GM23338 (cell line): ENCODE data around the gene RASIP1. TPM values are rescaled to one million over a fixed set of nuclear protein-coding genes. Genes with fewer than 3 reads are reported as not detected.

Experiments used
- ATAC-seq: fragments of 200-7000 bp; cut with Tn5 transposase; 3 replicates; pipeline ENCODE4 v1.9.1; 2020
- DNase-seq: peaks from one replicate; pipeline ENCODE4 v3.0.0-alpha.2; 2015; ENCODE audit warnings: low spot score
- H2AFZ ChIP-seq: fragments of 200-600 bp; sonication (generic); 2 replicates; pipeline ENCODE4 v1.8.0; 2016; ENCODE audit warnings: antibody characterized with exemption, mild to moderate bottlenecking, moderate library complexity
- H3F3A ChIP-seq: fragments of 200-600 bp; sonication (generic); replicated peaks from 2 replicates; pipeline ENCODE4 v1.8.0; 2017; ENCODE audit warnings: antibody characterized with exemption, mixed run types, low read depth
- H3K27ac ChIP-seq: fragments of 200-600 bp; sonication (generic); 2 replicates; pipeline ENCODE4 v1.6.1; 2016; ENCODE audit warnings: low read depth
- H3K27me3 ChIP-seq: fragments of 200-600 bp; sonication (generic); 2 replicates; pipeline ENCODE4 v1.8.0; 2016; ENCODE audit warnings: mild to moderate bottlenecking, mixed run types, moderate library complexity; ENCODE audit not compliant: insufficient read depth
- H3K36me3 ChIP-seq: fragments of 200-600 bp; sonication (generic); 2 replicates; pipeline ENCODE4 v1.8.0; 2016; ENCODE audit warnings: mild to moderate bottlenecking; ENCODE audit not compliant: insufficient read depth
- H3K4me1 ChIP-seq: fragments of 200-600 bp; sonication (generic); 2 replicates; pipeline ENCODE4 v1.8.0; 2016; ENCODE audit warnings: mild to moderate bottlenecking, moderate library complexity; ENCODE audit not compliant: insufficient read depth
- H3K4me2 ChIP-seq: fragments of 200-600 bp; sonication (generic); 2 replicates; pipeline ENCODE4 v1.7.1; 2017; ENCODE audit warnings: mixed run types
- H3K4me3 ChIP-seq: fragments of 200-600 bp; sonication (generic); 2 replicates; pipeline ENCODE4 v1.6.1; 2016; ENCODE audit warnings: mixed run types
- H3K79me2 ChIP-seq: fragments of 200-600 bp; sonication (generic); replicated peaks from 2 replicates; pipeline ENCODE4 v1.8.0; 2017; ENCODE audit warnings: mild to moderate bottlenecking; ENCODE audit not compliant: insufficient read depth
- H3K9me2 ChIP-seq: fragments of 200-600 bp; sonication (generic); 2 replicates; pipeline ENCODE4 v1.8.0; 2017; ENCODE audit not compliant: insufficient read depth
- H4K20me1 ChIP-seq: fragments of 200-600 bp; sonication (generic); replicated peaks from 2 replicates; pipeline ENCODE4 v1.8.0; 2017; ENCODE audit warnings: mild to moderate bottlenecking; ENCODE audit not compliant: insufficient read depth
- H3K27ac Mint-ChIP-seq: 2 replicates; pipeline ENCODE4 v1.8.0; 2020; ENCODE audit warnings: inconsistent platforms, mild to moderate bottlenecking, moderate library complexity, mixed read lengths
- H3K27me3 Mint-ChIP-seq: 3 replicates; pipeline ENCODE4 v1.8.0; 2022; ENCODE audit warnings: low read depth, mild to moderate bottlenecking, moderate library complexity, mixed read lengths, inconsistent platforms; ENCODE audit not compliant: insufficient read depth, poor library complexity
- H3K36me3 Mint-ChIP-seq: 3 replicates; pipeline ENCODE4 v1.8.0; 2021; ENCODE audit warnings: low read depth, mild to moderate bottlenecking, inconsistent platforms, moderate library complexity, mixed read lengths
- H3K4me1 Mint-ChIP-seq: 3 replicates; pipeline ENCODE4 v1.8.0; 2020; ENCODE audit warnings: mild to moderate bottlenecking, inconsistent platforms, mixed read lengths
- H3K4me3 Mint-ChIP-seq: 3 replicates; pipeline ENCODE4 v1.8.0; 2021; ENCODE audit warnings: moderate library complexity, mild to moderate bottlenecking, inconsistent platforms, mixed read lengths
- H3K9me3 Mint-ChIP-seq: 3 replicates; pipeline ENCODE4 v1.8.0; 2020; ENCODE audit warnings: moderate library complexity, mild to moderate bottlenecking, inconsistent platforms, mixed read lengths
- CREB1 ChIP-seq: fragments of 250-450 bp; sonication (Bioruptor Pico); IDR thresholded peaks from 2 replicates; pipeline ENCODE4 v1.5.0; 2020; ENCODE audit warnings: low read depth, mild to moderate bottlenecking, moderate library complexity
- POLR2AphosphoS5 ChIP-seq: IDR thresholded peaks from 2 replicates; pipeline ENCODE4 v1.6.1; 2016; ENCODE audit warnings: antibody characterized with exemption, low read depth
- STAT1 ChIP-seq: IDR thresholded peaks from one replicate; pipeline ENCODE4 v1.6.1; 2016; ENCODE audit warnings: antibody characterized with exemption; ENCODE audit not compliant: unreplicated experiment
- ZNF114 ChIP-seq: fragments of 250-450 bp; sonication (Bioruptor Pico); IDR thresholded peaks from 2 replicates; pipeline ENCODE4 v1.5.0; 2020; ENCODE audit warnings: mild to moderate bottlenecking, moderate library complexity
- polyA plus RNA-seq: library from polyadenylated mRNA; unstranded; fragments of >200 nt; fragmentation: Nextera tagmentation; extraction: Ambion mirVana; gene quantifications from 2 replicates; pipeline ENCODE4 v1.2.1, GENCODE V29; 2016
- total RNA-seq: library from RNA; depleted of rRNA; stranded (reverse); fragments of >200 nt; shearing (Covaris generic); gene quantifications from 2 replicates; pipeline ENCODE4 v1.2.3, GENCODE V29; 2014
- TF ChIP-seq, protein P1 (sequence below): fragments of 250-450 bp; sonication (Bioruptor Pico); IDR thresholded peaks from 2 replicates; pipeline ENCODE4 v1.5.0; 2020; ENCODE audit warnings: mild to moderate bottlenecking, moderate library complexity
- TF ChIP-seq, protein P2 (sequence below): IDR thresholded peaks from 2 replicates; pipeline ENCODE4 v1.6.1; 2016; ENCODE audit warnings: antibody characterized with exemption

The RASIP1 gene
- total and polyA plus RNA-seq, 2 experiments from 2014 or later = 9.2 to 14.8 TPM

DNA sequence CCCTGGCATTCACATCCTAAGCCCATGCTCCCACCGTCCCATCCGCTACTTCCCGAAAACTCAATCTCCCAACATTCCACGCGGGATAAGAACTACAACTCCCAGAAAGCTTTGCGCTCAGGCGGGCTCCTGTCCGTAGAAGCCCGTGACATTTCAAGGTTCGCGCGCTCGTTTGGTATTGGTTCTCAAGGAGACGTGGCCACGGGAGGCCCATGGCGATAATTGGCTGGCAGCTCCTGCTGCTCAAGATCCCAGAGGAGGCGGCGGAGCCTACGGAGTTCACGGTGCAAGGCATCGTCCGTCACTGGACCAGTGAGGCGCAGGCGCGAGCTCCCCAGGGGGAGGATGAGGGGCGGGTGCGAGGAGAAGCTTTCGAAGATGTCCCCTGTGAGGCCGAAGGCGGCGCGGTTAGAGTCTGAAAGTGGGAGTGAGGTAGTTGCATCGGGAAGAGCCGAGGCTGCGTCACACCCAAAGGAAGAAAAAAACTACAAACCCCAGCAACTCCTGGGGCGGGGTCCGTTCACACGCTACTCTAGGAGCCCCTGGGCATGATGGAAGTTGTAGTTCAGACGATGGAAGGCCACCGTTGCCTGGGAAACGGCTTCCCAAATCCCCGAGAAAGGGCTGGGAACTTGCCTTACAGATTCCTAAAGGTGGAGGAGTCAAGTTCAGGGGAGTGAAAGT lies 19.7 kb downstream of the RASIP1 start:
- Histone ChIP-seq H3K27ac (no peak overlapping the region), H2AFZ (no peak overlapping the region), H3K9me2 (no peaks in the 10 kb centered on the region), H3K36me3 (no peaks in the 10 kb centered on the region), H3K27me3 (no peaks in the 10 kb centered on the region), H3F3A (peaks cover 4% of the 10 kb centered on the region; the same call in 1 of the 2 replicates), H3K79me2 (no peaks in the 10 kb centered on the region), H3K4me3 (peak overlapping the region; percentile 58), H3K4me1 (peaks cover 29% of the 10 kb centered on the region), H4K20me1 (no peaks in the 10 kb centered on the region), H3K4me2 (peak overlapping the region; percentile 70)
- peak; percentile 82 for ATAC-seq
- H3K4me3 Mint-ChIP-seq = peak overlapping the region; percentile 99
- H3K4me1 Mint-ChIP-seq = peaks cover 36% of the 10 kb centered on the region
- peak overlapping the region; percentile 99 for H3K27ac Mint-ChIP-seq
- peak; percentile 100 for DNase-seq
- H3K36me3 Mint-ChIP-seq = no peaks in the 10 kb centered on the region; the same call in 2 of the 3 replicates
- peaks cover 19% of the 10 kb centered on the region for H3K27me3 Mint-ChIP-seq
- peak; percentile 50; the same call in 1 of the 2 replicates for TF ChIP-seq POLR2AphosphoS5
- peak; percentile 72 for TF ChIP-seq CREB1 (CRISPR knock-in tag)
- TF ChIP-seq, protein P1, sequence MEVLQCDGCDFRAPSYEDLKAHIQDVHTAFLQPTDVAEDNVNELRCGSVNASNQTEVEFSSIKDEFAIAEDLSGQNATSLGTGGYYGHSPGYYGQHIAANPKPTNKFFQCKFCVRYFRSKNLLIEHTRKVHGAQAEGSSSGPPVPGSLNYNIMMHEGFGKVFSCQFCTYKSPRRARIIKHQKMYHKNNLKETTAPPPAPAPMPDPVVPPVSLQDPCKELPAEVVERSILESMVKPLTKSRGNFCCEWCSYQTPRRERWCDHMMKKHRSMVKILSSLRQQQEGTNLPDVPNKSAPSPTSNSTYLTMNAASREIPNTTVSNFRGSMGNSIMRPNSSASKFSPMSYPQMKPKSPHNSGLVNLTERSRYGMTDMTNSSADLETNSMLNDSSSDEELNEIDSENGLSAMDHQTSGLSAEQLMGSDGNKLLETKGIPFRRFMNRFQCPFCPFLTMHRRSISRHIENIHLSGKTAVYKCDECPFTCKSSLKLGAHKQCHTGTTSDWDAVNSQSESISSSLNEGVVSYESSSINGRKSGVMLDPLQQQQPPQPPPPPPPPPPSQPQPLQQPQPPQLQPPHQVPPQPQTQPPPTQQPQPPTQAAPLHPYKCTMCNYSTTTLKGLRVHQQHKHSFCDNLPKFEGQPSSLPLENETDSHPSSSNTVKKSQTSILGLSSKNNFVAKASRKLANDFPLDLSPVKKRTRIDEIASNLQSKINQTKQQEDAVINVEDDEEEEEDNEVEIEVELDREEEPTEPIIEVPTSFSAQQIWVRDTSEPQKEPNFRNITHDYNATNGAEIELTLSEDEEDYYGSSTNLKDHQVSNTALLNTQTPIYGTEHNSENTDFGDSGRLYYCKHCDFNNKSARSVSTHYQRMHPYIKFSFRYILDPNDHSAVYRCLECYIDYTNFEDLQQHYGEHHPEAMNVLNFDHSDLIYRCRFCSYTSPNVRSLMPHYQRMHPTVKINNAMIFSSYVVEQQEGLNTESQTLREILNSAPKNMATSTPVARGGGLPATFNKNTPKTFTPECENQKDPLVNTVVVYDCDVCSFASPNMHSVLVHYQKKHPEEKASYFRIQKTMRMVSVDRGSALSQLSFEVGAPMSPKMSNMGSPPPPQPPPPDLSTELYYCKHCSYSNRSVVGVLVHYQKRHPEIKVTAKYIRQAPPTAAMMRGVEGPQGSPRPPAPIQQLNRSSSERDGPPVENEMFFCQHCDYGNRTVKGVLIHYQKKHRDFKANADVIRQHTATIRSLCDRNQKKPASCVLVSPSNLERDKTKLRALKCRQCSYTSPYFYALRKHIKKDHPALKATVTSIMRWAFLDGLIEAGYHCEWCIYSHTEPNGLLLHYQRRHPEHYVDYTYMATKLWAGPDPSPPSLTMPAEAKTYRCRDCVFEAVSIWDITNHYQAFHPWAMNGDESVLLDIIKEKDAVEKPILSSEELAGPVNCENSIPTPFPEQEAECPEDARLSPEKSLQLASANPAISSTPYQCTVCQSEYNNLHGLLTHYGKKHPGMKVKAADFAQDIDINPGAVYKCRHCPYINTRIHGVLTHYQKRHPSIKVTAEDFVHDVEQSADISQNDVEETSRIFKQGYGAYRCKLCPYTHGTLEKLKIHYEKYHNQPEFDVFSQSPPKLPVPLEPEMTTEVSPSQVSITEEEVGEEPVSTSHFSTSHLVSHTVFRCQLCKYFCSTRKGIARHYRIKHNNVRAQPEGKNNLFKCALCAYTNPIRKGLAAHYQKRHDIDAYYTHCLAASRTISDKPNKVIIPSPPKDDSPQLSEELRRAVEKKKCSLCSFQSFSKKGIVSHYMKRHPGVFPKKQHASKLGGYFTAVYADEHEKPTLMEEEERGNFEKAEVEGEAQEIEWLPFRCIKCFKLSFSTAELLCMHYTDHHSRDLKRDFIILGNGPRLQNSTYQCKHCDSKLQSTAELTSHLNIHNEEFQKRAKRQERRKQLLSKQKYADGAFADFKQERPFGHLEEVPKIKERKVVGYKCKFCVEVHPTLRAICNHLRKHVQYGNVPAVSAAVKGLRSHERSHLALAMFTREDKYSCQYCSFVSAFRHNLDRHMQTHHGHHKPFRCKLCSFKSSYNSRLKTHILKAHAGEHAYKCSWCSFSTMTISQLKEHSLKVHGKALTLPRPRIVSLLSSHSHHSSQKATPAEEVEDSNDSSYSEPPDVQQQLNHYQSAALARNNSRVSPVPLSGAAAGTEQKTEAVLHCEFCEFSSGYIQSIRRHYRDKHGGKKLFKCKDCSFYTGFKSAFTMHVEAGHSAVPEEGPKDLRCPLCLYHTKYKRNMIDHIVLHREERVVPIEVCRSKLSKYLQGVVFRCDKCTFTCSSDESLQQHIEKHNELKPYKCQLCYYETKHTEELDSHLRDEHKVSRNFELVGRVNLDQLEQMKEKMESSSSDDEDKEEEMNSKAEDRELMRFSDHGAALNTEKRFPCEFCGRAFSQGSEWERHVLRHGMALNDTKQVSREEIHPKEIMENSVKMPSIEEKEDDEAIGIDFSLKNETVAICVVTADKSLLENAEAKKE (CRISPR knock-in tag) = no peak
- no peak for TF ChIP-seq ZNF114 (CRISPR knock-in tag)
- no peak for TF ChIP-seq STAT1
- TF ChIP-seq, protein P2, sequence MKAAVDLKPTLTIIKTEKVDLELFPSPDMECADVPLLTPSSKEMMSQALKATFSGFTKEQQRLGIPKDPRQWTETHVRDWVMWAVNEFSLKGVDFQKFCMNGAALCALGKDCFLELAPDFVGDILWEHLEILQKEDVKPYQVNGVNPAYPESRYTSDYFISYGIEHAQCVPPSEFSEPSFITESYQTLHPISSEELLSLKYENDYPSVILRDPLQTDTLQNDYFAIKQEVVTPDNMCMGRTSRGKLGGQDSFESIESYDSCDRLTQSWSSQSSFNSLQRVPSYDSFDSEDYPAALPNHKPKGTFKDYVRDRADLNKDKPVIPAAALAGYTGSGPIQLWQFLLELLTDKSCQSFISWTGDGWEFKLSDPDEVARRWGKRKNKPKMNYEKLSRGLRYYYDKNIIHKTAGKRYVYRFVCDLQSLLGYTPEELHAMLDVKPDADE = peak; percentile 95
- peaks cover 3% of the 10 kb centered on the region; the same call in 1 of the 3 replicates for H3K9me3 Mint-ChIP-seq
